ENCODE data around the gene GNAO1.

Gene GNAO1

DNA sequence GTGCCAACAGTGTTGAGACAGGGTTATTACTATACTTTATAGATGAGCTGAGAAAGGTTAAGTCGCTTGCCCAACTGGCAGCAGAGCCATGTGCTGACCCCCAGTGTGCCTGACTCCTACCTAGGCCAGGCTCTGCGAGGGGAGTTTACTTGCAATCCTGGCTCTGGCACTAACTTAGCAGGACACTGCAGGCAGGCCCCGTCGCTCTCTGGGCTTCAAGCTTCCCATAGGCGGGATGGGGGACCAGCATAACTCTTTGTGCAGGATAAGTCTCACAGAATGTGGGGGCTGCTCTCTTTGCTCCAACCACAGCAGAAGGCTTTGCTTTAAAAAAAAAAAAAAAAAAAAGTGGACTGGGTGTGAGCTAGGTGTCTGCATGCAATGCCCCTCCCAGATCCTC lies 102.7 kb downstream of the GNAO1 start:
- TF ChIP-seq CTCF (IDR thresholded peaks at IDR 0.05) = no peak
- no peaks in the 10 kb centered on the region for H3K36me3 ChIP-seq
- H3K4me3 ChIP-seq = no peak overlapping the region
- peaks cover 0 to 33% (median 19%) of the 10 kb centered on the region in 4 donors for H3K4me1 ChIP-seq
- no peaks in the 10 kb centered on the region for H3K9me3 ChIP-seq
- no peaks in the 10 kb centered on the region for H3K27me3 ChIP-seq
- intact Hi-C loops (cut with DNase I; ENCODE audit: low total_unique reads) = no loop called here
- peak overlapping the region; percentile 26 to 46 for H3K27ac ChIP-seq
- DNase-seq = no peak

- no peaks in the 10 kb centered on the region for H3K36me3 ChIP-seq
- H3K27me3 ChIP-seq = no peaks in the 10 kb centered on the region
- intact Hi-C loops (cut with DNase I; ENCODE audit: low total_unique reads) = no loop called here
- no peak overlapping the region for H3K4me3 ChIP-seq
- H3K4me1 ChIP-seq = peaks cover 0 to 39% (median 23%) of the 10 kb centered on the region in 4 donors
- DNase-seq = no peak
- TF ChIP-seq CTCF (IDR thresholded peaks at IDR 0.05) = no peak
- no peaks in the 10 kb centered on the region for H3K9me3 ChIP-seq
- H3K27ac ChIP-seq = peak overlapping the region; percentile 32 to 46
Observed at GRCh38 chr16:56294579-56294978, 103.3 kb downstream of the GNAO1 start.

DNA sequence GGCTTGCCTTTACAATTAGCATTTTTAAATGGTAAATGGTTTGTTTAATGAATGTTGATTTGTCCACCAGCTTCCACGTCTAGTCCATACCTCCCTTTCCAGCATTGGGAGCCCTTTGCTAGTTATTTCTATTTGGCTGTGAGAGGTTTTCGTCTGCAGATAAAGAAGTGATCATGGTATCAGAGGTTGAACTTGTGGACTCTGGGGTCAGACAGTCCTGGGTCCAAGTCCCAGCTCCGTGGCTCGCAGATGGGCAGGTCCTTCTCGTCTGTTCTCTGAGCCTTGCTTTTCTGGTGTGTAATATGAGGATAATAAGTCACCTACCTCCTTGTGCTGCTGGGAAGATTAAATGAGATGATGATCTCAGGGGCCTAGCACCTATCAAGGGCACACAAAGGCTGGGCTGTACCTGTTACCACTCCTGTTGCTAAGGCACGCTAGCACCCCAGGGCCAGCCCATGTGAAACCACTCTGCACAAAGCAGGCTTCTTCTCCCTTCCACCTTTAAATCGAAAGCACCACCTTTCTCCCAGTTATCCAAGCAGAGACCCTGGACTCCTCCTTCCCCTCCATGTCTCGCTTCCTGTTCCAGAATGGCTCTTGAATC lies 103.9 kb downstream of the GNAO1 start:
- peaks cover 0 to 45% (median 25%) of the 10 kb centered on the region in 4 donors for H3K4me1 ChIP-seq
- DNase-seq = no peak
- no peak overlapping the region for H3K4me3 ChIP-seq
- H3K36me3 ChIP-seq = no peaks in the 10 kb centered on the region
- intact Hi-C loops (cut with DNase I; ENCODE audit: low total_unique reads) = no loop called here
- H3K27me3 ChIP-seq = no peaks in the 10 kb centered on the region
- H3K27ac ChIP-seq = peak overlapping the region; percentile 32 to 45
- no peak for TF ChIP-seq CTCF (IDR thresholded peaks at IDR 0.05)
- no peaks in the 10 kb centered on the region for H3K9me3 ChIP-seq

GRCh38 chr16:56295739-56296527 lies 104.6 kb downstream of the GNAO1 start:
- Histone ChIP-seq H3K27ac (peak overlapping the region; percentile 32 to 45), H3K4me1 (peaks cover 0 to 52% (median 25%) of the 10 kb centered on the region in 4 donors), H3K9me3 (no peaks in the 10 kb centered on the region), H3K36me3 (no peaks in the 10 kb centered on the region), H3K27me3 (no peaks in the 10 kb centered on the region), H3K4me3 (no peak overlapping the region)
- DNase-seq = no peak
- no peak for TF ChIP-seq CTCF (IDR thresholded peaks at IDR 0.05)
- intact Hi-C loops (cut with DNase I; ENCODE audit: low total_unique reads) = no loop called here

- Histone ChIP-seq H3K36me3 (no peaks in the 10 kb centered on the region), H3K4me1 (peaks cover 0 to 57% (median 29%) of the 10 kb centered on the region in 4 donors), H3K27ac (no peak overlapping the region), H3K27me3 (no peaks in the 10 kb centered on the region), H3K9me3 (no peaks in the 10 kb centered on the region), H3K4me3 (no peak overlapping the region)
- intact Hi-C loops (cut with DNase I; ENCODE audit: low total_unique reads) = no loop called here
- DNase-seq = no peak
- no peak for TF ChIP-seq CTCF (IDR thresholded peaks at IDR 0.05)
Observed at GRCh38 chr16:56297684-56298083, 106.4 kb downstream of the GNAO1 start.
